ENCODE measurements around the gene G2E3.

DNA sequence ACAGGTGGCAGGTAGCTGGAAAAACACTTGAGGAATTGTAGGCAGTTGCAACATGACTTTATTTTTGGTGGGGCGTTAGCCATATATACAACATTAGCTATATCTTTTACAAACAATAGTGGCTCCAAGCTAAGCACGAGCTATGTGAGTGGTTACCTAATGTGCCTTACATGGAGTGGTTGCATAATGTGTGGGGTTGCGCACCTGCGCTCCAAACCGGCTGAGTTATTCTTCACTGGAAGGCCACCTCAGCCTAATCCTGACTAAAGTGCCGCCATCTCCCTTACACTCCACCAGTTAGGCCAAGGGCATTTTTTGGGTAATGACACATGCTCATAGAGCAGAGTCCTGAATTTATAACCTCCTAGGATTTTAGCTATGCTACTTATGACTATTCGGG lies 31.8 kb upstream of the G2E3 start:
- TF ChIP-seq NFRKB (IDR thresholded peaks at IDR 0.05) (no peak), ZNF384 (IDR thresholded peaks at IDR 0.05) (no peak), LEF1 (IDR thresholded peaks at IDR 0.05; ENCODE audit: borderline replicate concordance) (no peak), HDGF (IDR thresholded peaks at IDR 0.05; ENCODE audit: borderline replicate concordance) (no peak), ELF4 (IDR thresholded peaks at IDR 0.05) (no peak), TARDBP (IDR thresholded peaks at IDR 0.05) (no peak), L3MBTL2 (conservative IDR thresholded peaks at IDR 0.05) (no peak), BHLHE40 (IDR thresholded peaks at IDR 0.05; ENCODE audit: borderline replicate concordance) (no peak), SP1 (IDR thresholded peaks at IDR 0.05) (no peak), FOXA1 (IDR thresholded peaks at IDR 0.05) (no peak)
- TF ChIP-seq, protein P1, sequence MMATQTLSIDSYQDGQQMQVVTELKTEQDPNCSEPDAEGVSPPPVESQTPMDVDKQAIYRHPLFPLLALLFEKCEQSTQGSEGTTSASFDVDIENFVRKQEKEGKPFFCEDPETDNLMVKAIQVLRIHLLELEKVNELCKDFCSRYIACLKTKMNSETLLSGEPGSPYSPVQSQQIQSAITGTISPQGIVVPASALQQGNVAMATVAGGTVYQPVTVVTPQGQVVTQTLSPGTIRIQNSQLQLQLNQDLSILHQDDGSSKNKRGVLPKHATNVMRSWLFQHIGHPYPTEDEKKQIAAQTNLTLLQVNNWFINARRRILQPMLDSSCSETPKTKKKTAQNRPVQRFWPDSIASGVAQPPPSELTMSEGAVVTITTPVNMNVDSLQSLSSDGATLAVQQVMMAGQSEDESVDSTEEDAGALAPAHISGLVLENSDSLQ (IDR thresholded peaks at IDR 0.05) = no peak
